HUES64 (cell line): ENCODE data around the gene SLC5A2.
"Not testable (repeated sequence)": the region's sequence is repeated elsewhere in the genome, so short reads cannot be mapped to it uniquely, and the experiment has no call there.

Experiments used
- H3K27ac ChIP-seq: 2 replicates; pipeline ENCODE4 v1.7.0; 2013; ENCODE audit warnings: low read depth, low read length, inconsistent platforms
- H3K27me3 ChIP-seq: 2 replicates; pipeline ENCODE4 v1.6.1; 2013; ENCODE audit warnings: mild to moderate bottlenecking, low read length; ENCODE audit not compliant: insufficient read depth
- H3K36me3 ChIP-seq: 2 replicates; pipeline ENCODE4 v1.6.1; 2013; ENCODE audit warnings: mild to moderate bottlenecking, low read length; ENCODE audit not compliant: insufficient read depth
- H3K4me1 ChIP-seq: 2 replicates; pipeline ENCODE4 v1.6.1; 2013; ENCODE audit warnings: mild to moderate bottlenecking, low read length, moderate library complexity; ENCODE audit not compliant: insufficient read depth
- H3K4me3 ChIP-seq: 2 replicates; pipeline ENCODE4 v1.5.1; 2013; ENCODE audit warnings: mild to moderate bottlenecking, low read length, moderate library complexity
- H3K9ac ChIP-seq: 2 replicates; pipeline ENCODE4 v1.6.1; 2013; ENCODE audit warnings: mild to moderate bottlenecking, low read depth, low read length
- H3K9me3 ChIP-seq: 2 replicates; pipeline ENCODE4 v1.6.1; 2013; ENCODE audit warnings: low read depth, low read length; ENCODE audit not compliant: insufficient read depth
- WGBS: fragments of 150-250, 120-280 bp; methylation state at CpG from one replicate; pipeline ENCODE4 v1.1.7; 2013; ENCODE audit warnings: missing lambda C conversion rate; 5-methylcytosine and 5-hydroxymethylcytosine counted together

SLC5A2 gene

DNA sequence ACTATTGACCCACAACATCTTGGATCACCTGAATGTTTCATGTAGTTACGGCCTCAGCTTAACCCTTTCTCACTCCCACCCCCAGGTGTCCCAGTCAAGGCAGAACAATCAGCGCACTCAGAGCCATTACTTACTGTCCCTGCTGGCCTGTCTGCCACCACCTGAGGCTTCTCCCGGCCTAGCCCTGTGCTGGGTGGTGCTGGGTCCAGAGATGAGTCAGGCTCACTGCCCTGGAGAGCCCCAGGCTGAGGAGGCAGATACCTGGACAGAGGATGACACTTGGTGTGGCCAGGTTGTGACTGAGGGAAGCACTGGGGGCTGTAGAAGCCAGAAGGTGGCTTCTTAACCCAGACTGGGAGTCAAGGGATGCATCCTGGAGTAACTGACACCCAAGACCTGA is 4.0 kb upstream of the SLC5A2 start:
- peaks cover 46% of the 10 kb centered on the region for H3K27me3 ChIP-seq
- no peak overlapping the region for H3K27ac ChIP-seq
- no peak overlapping the region for H3K4me3 ChIP-seq
- no peak overlapping the region for H3K9ac ChIP-seq
- H3K9me3 ChIP-seq = no peaks in the 10 kb centered on the region
- H3K4me1 ChIP-seq = no peaks in the 10 kb centered on the region
- H3K36me3 ChIP-seq = 0 out of 2 replicates have a peak, but pooled peaks cover 4% of the 10 kb centered on the region
- 85% methylated on average over 3 of the region's 3 CpGs for WGBS

GRCh38 chr16:31479751-31480150 is 3.2 kb upstream of the SLC5A2 start:
- H3K27me3 ChIP-seq = peaks cover 40% of the 10 kb centered on the region
- H3K9ac ChIP-seq = no peak overlapping the region
- WGBS = 92% methylated on average over 9 of the region's 9 CpGs

GRCh38 chr16:31480851-31481536 is 1.9 kb upstream of the SLC5A2 start:
- H3K9ac ChIP-seq = no peak overlapping the region
- WGBS = 84% methylated on average over 7 of the region's 7 CpGs
- H3K9me3 ChIP-seq = no peaks in the 10 kb centered on the region
- no peak overlapping the region for H3K27ac ChIP-seq
- H3K4me3 ChIP-seq = no peak overlapping the region
- no peaks in the 10 kb centered on the region for H3K36me3 ChIP-seq
- H3K27me3 ChIP-seq = peaks cover 40% of the 10 kb centered on the region
- H3K4me1 ChIP-seq = 0 out of 2 replicates have a peak, but pooled peaks cover 2% of the 10 kb centered on the region

More at GRCh38 chr16:31479751-31480150, 3.2 kb upstream of the SLC5A2 start:
- H3K27ac ChIP-seq = no peak overlapping the region
- H3K4me3 ChIP-seq = no peak overlapping the region
- H3K36me3 ChIP-seq = 0 out of 2 replicates have a peak, but pooled peaks cover under 1% of the 10 kb centered on the region
- H3K9me3 ChIP-seq = no peaks in the 10 kb centered on the region
- H3K4me1 ChIP-seq = 0 out of 2 replicates have a peak, but pooled peaks cover under 1% of the 10 kb centered on the region

- 90% methylated on average over 3 of the region's 4 CpGs for WGBS
- H3K4me3 ChIP-seq, H3K9me3 ChIP-seq, H3K9ac ChIP-seq, H3K27ac ChIP-seq, H3K4me1 ChIP-seq, H3K36me3 ChIP-seq: not testable (repeated sequence)
- H3K27me3 ChIP-seq = peaks cover 62% of the 10 kb centered on the region
Observed at GRCh38 chr16:31484048-31484447, 1.1 kb downstream of the SLC5A2 start.

GRCh38 chr16:31484491-31485171 is 1.7 kb downstream of the SLC5A2 start:
- peaks cover 66% of the 10 kb centered on the region for H3K27me3 ChIP-seq
- no peak overlapping the region for H3K9ac ChIP-seq
- 0 out of 2 replicates have a peak, but pooled peaks cover 2% of the 10 kb centered on the region for H3K4me1 ChIP-seq
- no peaks in the 10 kb centered on the region for H3K9me3 ChIP-seq
- no peak overlapping the region for H3K27ac ChIP-seq
- H3K36me3 ChIP-seq = no peaks in the 10 kb centered on the region
- H3K4me3 ChIP-seq = no peak overlapping the region
- 36% methylated on average over 13 of the region's 14 CpGs for WGBS

DNA sequence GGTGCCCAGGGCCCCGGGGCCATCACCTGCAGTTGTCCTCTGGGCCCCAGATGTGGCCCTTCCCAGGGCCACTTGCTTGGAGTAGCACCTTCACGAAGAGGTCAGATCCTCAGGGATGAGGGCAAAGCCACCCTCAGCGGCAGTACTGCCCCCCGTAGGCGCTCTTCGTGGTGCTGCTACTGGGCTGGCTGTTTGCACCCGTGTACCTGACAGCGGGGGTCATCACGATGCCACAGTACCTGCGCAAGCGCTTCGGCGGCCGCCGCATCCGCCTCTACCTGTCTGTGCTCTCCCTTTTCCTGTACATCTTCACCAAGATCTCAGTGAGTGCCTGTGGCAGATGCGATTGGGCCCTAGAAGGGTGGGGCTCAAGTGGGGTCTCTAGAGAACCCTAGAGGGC is 2.6 kb downstream of the SLC5A2 start:
- Histone ChIP-seq H3K36me3 (peaks cover 6% of the 10 kb centered on the region; the same call in 1 of the 2 replicates), H3K27me3 (peaks cover 66% of the 10 kb centered on the region), H3K4me3 (no peak overlapping the region), H3K4me1 (0 out of 2 replicates have a peak, but pooled peaks cover 2% of the 10 kb centered on the region), H3K9ac (no peak overlapping the region), H3K9me3 (no peaks in the 10 kb centered on the region), H3K27ac (no peak overlapping the region)
- whole genome bisulfite sequencing = 94% methylated on average over 17 of the region's 17 CpGs

GRCh38 chr16:31486045-31486444 is 3.1 kb downstream of the SLC5A2 start:
- WGBS = 92% methylated on average over 5 of the region's 5 CpGs
- H3K27ac ChIP-seq = no peak overlapping the region
- peaks cover 11% of the 10 kb centered on the region for H3K36me3 ChIP-seq
- no peak overlapping the region for H3K9ac ChIP-seq
- peaks cover 64% of the 10 kb centered on the region for H3K27me3 ChIP-seq
- 0 out of 2 replicates have a peak, but pooled peaks cover 2% of the 10 kb centered on the region for H3K4me1 ChIP-seq
- no peaks in the 10 kb centered on the region for H3K9me3 ChIP-seq
- H3K4me3 ChIP-seq = no peak overlapping the region

DNA sequence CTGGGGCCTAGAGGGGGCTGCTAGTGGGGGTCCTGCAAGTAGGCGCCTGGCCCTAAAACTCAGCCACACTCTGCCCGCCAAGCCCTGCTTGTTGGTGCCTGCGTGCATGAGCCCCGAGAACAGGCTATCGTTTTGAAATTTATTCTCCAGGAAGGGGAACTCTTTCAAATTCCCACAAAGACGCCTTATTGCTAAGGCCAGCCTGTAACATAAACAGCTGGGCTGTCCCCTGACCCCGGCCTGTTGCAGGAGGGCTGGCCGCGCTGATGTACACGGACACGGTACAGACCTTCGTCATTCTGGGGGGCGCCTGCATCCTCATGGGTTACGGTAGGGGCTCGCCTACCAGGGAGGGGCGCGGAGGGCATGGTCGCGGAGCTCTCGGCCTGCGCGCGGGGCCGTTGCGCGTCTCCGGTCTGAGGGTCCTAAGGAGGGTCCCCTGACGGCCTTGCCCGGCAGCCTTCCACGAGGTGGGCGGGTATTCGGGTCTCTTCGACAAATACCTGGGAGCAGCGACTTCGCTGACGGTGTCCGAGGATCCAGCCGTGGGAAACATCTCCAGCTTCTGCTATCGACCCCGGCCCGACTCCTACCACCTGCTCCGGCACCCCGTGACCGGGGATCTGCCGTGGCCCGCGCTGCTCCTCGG is 4.3 kb downstream of the SLC5A2 start:
- Histone ChIP-seq H3K9me3 (no peaks in the 10 kb centered on the region), H3K27me3 (peaks cover 58% of the 10 kb centered on the region), H3K36me3 (peaks cover 19% of the 10 kb centered on the region), H3K4me1 (0 out of 2 replicates have a peak, but pooled peaks cover 2% of the 10 kb centered on the region), H3K9ac (peak overlapping the region; percentile 1; the same call in 1 of the 2 replicates), H3K4me3 (peak overlapping the region; percentile 66), H3K27ac (no peak overlapping the region)
- whole genome bisulfite sequencing = 8% methylated on average over 48 of the region's 48 CpGs

GRCh38 chr16:31487720-31488467 is 5.0 kb downstream of the SLC5A2 start:
- Histone ChIP-seq H3K27ac (no peak overlapping the region), H3K9me3 (no peaks in the 10 kb centered on the region), H3K4me3 (peak overlapping the region; percentile 66), H3K9ac (peak overlapping the region; percentile 51; the same call in 1 of the 2 replicates), H3K27me3 (peaks cover 52% of the 10 kb centered on the region), H3K4me1 (0 out of 2 replicates have a peak, but pooled peaks cover 2% of the 10 kb centered on the region), H3K36me3 (peaks cover 25% of the 10 kb centered on the region)
- WGBS = under 1% methylated on average over 60 of the region's 60 CpGs

GRCh38 chr16:31488468-31489297 is 5.8 kb downstream of the SLC5A2 start:
- no peaks in the 10 kb centered on the region for H3K9me3 ChIP-seq
- peak overlapping the region; percentile 51; the same call in 1 of the 2 replicates for H3K9ac ChIP-seq
- WGBS = 47% methylated on average over 77 of the region's 77 CpGs
- peak overlapping the region; percentile 66 for H3K4me3 ChIP-seq
- no peak overlapping the region for H3K27ac ChIP-seq
- H3K36me3 ChIP-seq = peaks cover 31% of the 10 kb centered on the region
- peaks cover 52% of the 10 kb centered on the region for H3K27me3 ChIP-seq
- 0 out of 2 replicates have a peak, but pooled peaks cover 2% of the 10 kb centered on the region for H3K4me1 ChIP-seq
